ENCODE data around the gene SPG21. TPM values are rescaled to one million over a fixed set of nuclear protein-coding genes. Genes with fewer than 3 reads are reported as not detected.

The SPG21 gene
- total RNA-seq, 1 donor from 2014 or later: 73.6 TPM

- intact Hi-C loops (cut with DNase I): no loop called here
- ATAC-seq (peak; percentile 30), DNase-seq (ENCODE audit: low spot score) (no peak)
Observed at GRCh38 chr15:64949383-64950186, 40.1 kb downstream of the SPG21 start.

DNA sequence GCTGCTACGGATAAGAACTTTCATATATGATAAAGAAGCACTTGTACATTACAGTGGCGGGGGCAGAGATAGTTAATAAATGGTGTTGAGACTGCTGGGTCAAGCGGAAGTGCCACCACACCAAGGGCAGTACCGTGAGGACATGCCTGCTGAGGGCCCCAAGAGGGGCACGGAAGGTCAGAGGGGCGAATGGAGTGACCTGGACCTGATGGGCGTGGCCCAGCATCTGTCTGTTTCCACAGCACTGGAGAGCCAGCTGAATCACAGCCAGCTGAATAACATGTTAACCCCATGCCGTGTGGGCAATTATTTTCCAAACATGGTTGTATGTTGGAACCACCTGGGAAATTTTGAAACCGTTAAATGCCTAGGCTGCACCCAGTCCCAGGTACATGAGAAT, 40.8 kb downstream of the SPG21 start:
- intact Hi-C loops (cut with DNase I): no loop called here
- DNase-seq (ENCODE audit: low spot score): no peak
- peak; percentile 13 for ATAC-seq

- DNase-seq (ENCODE audit: low spot score) (no peak), ATAC-seq (no peak)
- intact Hi-C loops (cut with DNase I): no loop called here
Observed at GRCh38 chr15:64947211-64947610, 42.5 kb downstream of the SPG21 start.

- intact Hi-C loops (cut with DNase I): no loop called here
- DNase-seq (ENCODE audit: low spot score) (no peak), ATAC-seq (no peak)
Observed at GRCh38 chr15:64944961-64945360, 44.8 kb downstream of the SPG21 start.

DNA sequence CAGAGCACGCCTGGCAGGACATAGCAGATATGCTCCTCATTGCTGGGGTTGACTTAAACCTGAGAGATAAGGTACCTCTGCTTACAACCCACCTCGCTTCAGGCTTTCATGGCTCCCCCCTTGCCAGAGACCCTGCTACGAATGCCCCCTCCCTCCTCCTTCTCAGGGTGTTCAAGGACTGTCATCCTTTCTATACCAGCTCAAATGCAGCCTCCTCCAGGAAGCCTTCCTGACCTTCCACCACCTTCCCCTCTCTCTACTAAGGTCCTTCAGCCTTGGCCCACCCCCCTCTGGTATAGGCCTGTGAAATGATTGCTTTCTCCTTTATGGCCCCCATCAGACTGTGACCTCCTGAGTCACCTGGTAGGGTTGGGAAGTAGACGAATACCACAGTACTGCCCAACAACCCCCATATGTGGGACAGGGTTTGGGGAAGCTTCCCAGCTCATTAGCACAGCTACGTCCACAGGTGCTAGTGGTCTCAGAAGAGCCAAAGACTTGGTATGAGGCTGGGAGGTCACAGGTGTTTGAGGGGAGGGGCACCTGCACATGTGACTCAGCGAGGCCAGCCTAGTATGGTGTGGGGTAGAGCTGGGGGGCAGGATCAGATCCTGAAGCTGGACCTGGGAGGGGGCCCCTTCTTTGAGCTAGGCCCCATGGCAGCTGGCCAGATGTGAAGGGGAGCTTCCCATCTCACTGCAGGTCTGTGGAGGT, 46.0 kb downstream of the SPG21 start:
- DNase-seq (ENCODE audit: low spot score) (no peak), ATAC-seq (no peak)
- intact Hi-C loops (cut with DNase I): no loop called here

DNA sequence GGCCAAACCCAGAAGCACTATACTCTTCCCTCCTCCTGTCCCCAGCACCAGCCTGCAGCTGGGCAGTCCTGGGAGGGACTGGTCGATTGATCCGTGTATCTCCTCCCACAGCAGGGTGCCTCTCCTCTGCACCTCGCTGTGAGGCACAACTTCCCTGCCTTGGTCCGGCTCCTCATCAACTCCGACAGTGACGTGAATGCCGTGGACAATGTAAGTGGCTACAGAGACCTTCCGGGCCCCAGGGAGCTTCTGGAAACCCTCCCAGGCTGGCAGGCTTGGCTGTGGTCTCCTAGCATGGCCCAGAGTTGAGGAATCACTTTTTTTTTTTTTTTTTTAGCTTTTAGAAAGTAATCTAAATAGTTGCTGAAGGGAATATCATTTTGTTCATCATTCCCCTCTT, 47.4 kb downstream of the SPG21 start:
- DNase-seq (ENCODE audit: low spot score) (no peak), ATAC-seq (no peak)
- intact Hi-C loops (cut with DNase I): no loop called here

DNA sequence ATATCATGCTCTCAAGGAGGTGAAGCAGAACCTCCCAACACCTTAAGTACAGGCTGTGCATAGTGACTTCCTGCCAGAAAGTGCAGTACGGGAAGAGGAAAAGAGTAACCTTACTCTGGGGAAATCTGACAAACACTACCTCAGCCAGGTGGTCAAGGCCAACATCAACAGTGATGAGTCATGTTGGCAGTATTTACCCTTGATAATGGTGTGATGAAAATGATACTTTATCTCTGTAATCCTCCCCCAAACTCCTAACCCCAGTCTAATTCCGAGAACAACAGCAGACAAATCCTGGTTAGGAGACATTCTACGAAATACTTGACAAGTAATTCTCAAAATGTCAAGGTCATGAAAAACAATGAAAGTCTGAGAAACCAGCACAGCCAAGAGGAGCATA, 51.5 kb downstream of the SPG21 start:
- DNase-seq (ENCODE audit: low spot score): no peak
- ATAC-seq: peak; percentile 94
- intact Hi-C loops (cut with DNase I): no loop called here

- ATAC-seq (no peak), DNase-seq (ENCODE audit: low spot score) (no peak)
- intact Hi-C loops (cut with DNase I): no loop called here
Observed at GRCh38 chr15:64934023-64934422, 55.7 kb downstream of the SPG21 start.

DNA sequence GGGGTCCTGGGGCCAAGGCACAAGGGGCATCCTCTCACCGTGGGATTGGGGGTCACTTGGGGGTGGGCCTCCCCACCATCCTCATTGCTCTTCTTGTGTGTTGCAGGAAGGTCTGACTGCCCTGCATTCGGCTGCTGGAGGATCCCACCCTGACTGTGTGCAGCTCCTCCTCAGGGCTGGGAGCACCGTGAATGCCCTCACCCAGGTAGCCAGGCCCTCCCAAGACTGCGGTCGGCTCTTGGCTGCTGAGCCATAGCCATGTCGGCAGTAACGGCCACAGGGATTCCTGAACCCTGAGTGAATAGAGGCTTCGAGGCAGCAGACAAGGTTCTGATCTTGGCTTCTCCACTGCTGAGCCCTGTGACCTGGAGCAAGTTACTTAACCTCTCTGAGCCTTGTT, 58.3 kb downstream of the SPG21 start:
- intact Hi-C loops (cut with DNase I): no loop called here
- DNase-seq (ENCODE audit: low spot score): no peak
- peak; percentile 23 for ATAC-seq

DNA sequence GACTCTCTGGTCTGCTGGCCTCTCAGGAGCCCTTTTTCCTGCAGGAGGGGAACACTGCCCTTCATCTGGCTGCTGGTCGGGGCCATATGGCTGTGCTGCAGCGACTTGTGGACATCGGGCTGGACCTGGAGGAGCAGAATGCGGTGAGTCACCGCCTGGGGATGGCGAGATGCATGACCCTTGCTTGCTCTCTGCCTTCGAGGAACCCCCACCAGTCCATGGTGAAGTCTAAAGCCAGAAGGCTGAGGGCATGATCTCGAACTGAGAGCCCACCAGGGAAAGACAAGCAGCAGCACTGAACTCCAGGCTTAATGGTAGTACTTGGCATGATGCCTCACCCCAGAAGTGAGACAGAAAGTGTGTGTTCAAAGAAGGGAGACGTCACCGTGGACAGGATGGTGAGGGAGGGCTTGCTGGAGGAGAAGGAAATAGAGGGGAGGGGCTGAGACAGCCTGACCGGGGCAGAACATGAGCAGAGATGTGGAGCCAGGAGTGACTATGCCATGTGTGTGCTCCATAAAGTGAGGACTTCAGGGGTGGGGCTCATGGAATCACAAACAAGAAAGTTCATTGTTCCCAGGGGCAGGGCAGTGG, 58.8 kb downstream of the SPG21 start:
- intact Hi-C loops (cut with DNase I): no loop called here
- DNase-seq (ENCODE audit: low spot score): no peak
- ATAC-seq: peak; percentile 49

DNA sequence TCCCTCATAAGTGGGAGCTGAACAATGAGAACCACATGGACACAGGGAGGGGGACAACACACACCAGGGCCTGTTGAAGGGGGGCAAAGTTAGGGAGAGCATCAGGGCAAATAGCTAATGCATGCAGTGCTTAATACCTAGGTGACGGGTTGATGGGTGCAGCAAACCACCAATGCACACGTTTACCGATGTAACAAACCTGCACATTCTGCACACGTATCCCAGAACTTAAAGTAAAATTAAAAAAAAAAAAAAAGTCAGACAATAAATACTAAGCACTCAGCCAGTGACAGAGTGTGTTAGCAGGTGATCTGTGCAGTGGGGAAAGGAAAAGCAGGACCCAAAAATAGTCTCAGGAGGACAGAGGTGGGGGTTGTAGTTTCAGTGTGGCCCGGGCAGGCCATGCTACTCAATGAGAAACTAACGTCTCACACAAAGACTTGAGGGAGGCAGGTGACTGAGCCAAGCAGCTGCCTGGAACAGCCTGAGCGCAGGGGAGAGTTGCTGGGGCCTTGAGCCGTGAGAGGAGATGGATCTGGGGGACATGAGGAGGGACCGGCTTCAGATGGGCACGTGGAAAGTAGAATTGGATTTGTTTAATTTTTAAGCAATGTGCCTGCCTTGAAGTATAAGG, 59.6 kb downstream of the SPG21 start:
- intact Hi-C loops (cut with DNase I): no loop called here
- ATAC-seq (no peak), DNase-seq (ENCODE audit: low spot score) (no peak)

- DNase-seq (ENCODE audit: low spot score): no peak
- intact Hi-C loops (cut with DNase I): no loop called here
- ATAC-seq: no peak
Observed at GRCh38 chr15:64928626-64929220, 61.0 kb downstream of the SPG21 start.

DNA sequence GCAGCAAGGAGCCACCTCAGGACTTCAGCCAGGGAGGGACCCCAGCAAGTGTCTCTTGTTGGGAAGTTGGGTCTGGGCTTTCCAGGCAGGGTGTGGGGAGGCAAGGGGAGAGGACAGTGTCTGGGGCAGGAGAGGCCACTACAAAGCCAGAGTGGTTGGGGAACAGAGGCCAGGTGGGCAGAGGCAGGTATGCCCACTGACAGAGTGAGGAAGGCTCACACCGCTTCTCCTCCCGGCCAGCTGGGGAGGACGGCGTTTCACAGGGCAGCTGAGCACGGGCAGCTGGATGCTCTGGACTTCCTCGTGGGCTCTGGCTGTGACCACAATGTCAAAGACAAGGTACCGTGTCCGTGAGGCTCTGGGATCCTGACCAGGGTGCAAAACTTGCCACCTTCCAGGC, 63.1 kb downstream of the SPG21 start:
- DNase-seq (ENCODE audit: low spot score): no peak
- no peak for ATAC-seq
- intact Hi-C loops (cut with DNase I): no loop called here

DNA sequence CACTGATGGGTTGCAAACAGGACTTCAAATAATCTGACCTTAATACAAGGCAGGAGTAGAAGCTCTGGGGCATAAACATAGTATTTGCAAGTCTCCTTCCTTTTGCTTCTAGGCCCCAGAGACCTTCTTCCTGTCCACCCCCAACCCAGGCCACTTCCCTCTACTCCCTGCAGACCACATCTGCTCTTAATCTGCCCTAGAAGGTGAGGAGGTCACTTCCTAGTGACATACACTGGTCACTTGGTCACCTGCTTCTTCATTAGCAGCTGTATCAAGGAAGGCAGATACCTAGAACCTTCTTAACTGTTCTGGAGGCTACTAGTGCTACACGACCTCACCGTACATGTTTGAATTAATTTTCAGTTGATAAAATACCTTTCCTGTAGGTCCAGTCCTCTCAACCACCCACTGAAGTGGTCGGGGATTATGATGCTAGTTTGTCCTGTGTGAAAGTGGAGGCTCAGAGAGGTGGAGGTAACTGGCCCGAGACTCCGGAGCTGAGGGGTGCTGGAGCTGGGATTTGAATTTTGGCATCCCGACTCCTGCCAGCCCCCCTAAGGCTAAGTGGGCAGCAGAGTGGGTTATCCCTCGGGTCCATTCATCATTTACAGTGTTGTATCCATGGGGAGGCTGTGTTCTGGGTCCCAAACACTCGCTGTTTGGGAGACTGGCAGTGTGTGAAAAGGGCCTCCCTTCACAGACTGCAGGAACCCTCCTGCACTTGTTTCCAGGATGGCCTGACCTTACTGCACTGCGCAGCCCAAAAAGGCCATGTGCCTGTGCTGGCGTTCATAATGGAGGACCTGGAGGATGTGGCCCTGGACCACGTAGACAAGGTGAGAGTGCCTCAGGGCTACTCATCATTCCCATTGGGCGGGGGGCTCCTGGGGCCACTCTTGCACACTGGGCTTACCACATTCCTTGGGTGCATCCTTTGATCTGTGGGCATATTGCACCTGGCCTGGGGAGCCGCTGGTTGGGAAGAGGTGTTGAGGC, 64.1 kb downstream of the SPG21 start:
- intact Hi-C loops (cut with DNase I): no loop called here
- no peak for ATAC-seq
- no peak for DNase-seq (ENCODE audit: low spot score)

GRCh38 chr15:64923546-64923945, 66.2 kb downstream of the SPG21 start:
- ATAC-seq (no peak), DNase-seq (ENCODE audit: low spot score) (no peak)
- intact Hi-C loops (cut with DNase I): no loop called here

DNA sequence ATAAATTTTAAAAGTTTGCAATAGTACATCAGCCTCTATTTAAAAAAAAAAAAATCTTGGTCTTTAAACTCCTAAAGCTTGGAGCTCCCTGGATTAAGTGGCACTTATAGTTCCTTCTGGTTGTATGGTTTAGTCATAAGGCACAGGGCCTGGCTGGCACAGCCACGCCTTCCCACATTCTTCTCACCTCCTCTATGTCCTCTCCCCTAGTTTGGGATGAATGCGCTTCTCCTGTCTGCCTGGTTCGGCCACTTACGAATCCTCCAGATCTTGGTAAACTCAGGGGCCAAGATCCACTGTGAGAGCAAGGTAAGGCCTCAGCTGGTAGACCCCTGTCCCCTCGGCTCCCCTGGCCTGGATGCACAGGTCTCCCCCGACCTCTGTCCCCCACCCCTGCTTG, 68.0 kb downstream of the SPG21 start:
- no peak for DNase-seq (ENCODE audit: low spot score)
- ATAC-seq: peak; percentile 39
- intact Hi-C loops (cut with DNase I): no loop called here

GRCh38 chr15:64919721-64920120, 70.0 kb downstream of the SPG21 start:
- ATAC-seq: no peak
- DNase-seq (ENCODE audit: low spot score): no peak
- intact Hi-C loops (cut with DNase I): no loop called here

GRCh38 chr15:64917211-64917610, 72.5 kb downstream of the SPG21 start:
- no peak for ATAC-seq
- intact Hi-C loops (cut with DNase I): no loop called here
- DNase-seq (ENCODE audit: low spot score): no peak

Data from sciatic nerve (tissue), 2 donors.